Activated CD8-positive, alpha-beta memory T cell treated with anti-CD3 and anti-CD28 coated beads for 36 hours (primary cell): Measurements from ENCODE around the gene DNER. TPM values are rescaled to one million over a fixed set of nuclear protein-coding genes. Genes with fewer than 3 reads are reported as not detected.

Experiments used
- CTCF ChIA-PET: fragments of 350-600 bp; sonication (Branson Sonifier 250); formaldehyde crosslinking; loops from one replicate; lab custom pipeline; 2021; ENCODE audit warnings: antibody characterized with exemption; lab: Charles Lee
- POLR2A ChIA-PET: fragments of 350-600 bp; sonication (Branson Sonifier 250); formaldehyde crosslinking; loops from one replicate; lab custom pipeline; 2021; ENCODE audit warnings: antibody characterized with exemption; lab: Charles Lee
- total RNA-seq, 2 experiments: library from RNA; stranded (reverse); gene quantifications; one replicate each; pipeline ENCODE4 v1.2.3, GENCODE V29; 2021

DNER gene
- total RNA-seq, 2 experiments from 2014 or later: not detected

DNA sequence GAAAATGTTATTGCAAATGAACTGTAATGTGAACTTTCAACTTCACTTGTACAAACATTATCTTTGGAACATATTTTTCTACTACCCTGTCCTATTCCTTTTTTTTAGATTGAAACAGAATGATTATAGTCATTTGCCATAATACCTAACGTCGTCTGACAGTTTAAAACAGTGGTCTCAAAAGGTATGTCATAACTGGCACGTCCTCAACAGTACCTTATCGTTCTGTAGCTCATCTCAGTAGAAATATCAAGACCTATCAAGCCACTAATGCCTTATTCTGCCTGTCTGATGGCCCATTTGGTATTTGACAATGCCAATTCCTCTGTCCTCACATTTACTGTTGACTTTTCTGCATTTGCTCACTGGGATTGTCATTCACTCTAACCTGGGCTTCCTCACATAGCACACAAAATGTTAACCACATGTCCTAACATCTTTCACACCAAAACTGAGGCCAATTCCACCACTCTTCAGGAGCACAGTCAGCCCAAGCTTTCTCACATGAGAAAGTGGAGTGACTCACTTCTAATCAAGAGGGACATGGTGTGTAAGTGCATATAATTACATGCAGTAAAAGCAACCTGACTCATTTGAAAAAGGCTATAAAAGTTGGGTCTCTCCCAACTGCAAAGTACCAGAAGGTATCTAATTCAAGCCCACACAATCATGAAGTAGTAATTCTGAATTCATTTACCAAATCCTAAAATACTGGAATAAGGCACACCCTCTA, 34.8 kb downstream of the DNER start:
- POLR2A ChIA-PET: no interaction called here

DNA sequence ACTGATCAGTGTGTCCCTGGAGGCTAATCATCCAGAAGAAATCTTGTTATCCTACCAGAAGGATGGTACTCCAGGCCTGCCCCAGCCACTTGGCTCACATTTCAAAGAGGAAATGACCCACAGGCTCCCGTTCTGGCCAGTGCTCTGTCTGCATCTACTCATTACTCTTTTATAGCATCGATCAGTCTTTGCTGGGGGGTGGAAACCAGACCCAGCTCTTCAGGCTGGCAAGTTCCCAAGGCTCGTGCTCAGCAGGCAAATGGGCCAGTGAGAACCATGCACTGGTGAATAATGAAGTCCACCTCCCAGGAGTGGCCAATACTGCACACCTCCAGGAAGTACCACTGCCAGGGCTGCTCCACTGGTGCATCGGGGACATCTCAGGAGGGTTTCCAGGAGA, 38.8 kb downstream of the DNER start:
- POLR2A ChIA-PET: no interaction called here
- CTCF ChIA-PET: no interaction called here

More for the DNA sequence above, 34.8 kb downstream of the DNER start:
- CTCF ChIA-PET: no interaction called here

DNA sequence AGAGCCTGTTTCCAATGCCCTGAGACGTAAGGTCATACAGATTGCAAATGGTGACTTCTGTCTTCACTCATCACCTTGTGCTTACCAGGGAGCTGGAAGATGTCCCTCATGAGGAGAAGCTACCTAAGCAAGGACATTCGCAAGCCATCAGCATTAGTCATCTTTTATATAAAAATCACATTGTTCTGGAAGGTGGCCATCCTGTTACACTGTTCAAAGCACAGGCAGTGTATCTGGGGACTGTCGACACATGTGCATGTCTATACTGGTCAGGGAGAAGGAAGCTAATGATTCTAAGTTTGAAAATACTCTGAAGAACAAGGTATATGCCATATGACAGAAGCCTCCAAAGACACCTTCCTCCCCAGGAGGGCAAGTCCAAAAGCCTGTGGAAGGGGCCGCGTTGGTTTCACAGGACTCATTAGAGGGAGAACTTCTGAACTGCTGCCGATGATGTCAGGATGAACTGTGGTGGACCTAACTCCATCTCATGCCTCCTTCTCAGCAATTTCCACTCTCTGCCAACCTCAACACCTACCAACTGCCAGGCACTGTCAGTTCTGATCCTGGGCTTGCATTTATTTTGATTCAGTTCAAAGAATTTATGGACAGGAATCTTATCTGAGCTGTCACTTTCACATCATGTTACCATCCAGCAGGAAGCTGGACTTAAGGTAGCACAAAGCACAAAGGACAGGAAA, 39.4 kb downstream of the DNER start:
- ChIA-PET POLR2A (no interaction called here), CTCF (no interaction called here)

DNA sequence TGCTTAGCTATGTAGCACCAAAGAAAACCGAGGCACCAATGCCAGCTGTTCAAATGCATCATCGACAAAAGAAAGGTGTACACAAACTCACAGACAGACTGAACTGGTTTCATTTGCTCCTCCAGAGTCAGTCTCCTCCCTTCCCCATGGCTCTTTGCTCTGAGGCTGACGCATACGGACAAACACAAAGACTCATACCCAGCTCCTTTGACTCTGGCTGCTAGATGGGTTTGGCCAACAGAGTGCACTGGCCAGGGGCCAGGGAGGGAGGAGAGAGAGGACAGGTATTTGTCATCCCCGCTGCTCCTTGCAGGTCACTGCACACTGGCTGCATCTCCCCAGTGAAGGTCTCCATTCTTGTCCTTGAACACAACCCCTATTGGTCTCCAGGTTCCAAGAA, 40.7 kb downstream of the DNER start:
- ChIA-PET POLR2A (no interaction called here), CTCF (no interaction called here)

DNA sequence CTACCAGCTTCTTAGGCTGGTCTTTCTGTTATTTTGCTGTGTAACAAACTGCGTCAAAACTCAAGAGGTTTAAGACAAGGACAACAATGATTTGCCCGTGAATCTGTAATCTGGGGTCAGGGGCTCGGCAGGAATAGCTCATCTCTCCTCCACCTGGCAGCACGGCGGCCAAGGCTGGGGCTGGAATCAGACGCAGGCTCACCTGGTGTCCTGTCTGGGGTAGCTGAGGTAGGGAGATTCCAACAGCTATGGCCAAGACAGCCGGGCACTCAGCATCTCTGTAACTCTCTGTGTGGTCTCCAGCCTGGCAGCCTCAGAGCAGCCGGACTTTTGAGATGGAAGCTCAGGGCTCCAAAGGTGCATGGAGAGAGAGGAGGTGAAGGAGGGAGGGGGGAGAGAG, 42.3 kb downstream of the DNER start:
- CTCF ChIA-PET: no interaction called here
- POLR2A ChIA-PET: no interaction called here

DNA sequence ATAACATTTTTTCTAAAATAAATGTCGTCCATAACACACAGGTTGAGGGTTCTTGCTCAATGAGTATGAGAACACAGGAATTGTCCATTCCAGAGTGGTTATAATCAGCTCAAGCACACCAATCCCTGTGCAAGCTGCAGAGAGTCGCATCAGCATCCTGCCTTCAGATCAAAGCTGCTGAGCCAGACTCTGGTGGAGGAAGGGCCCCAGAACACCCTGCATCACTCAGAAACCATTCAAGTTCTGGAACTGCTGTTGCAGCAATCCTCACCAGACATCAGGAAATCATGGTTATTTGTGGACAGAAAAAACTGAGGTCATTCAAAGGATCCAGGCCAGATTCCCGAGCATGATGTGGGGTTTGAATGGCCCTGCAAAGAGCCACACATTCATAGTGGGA, 44.5 kb downstream of the DNER start:
- ChIA-PET POLR2A (no interaction called here), CTCF (no interaction called here)

DNA sequence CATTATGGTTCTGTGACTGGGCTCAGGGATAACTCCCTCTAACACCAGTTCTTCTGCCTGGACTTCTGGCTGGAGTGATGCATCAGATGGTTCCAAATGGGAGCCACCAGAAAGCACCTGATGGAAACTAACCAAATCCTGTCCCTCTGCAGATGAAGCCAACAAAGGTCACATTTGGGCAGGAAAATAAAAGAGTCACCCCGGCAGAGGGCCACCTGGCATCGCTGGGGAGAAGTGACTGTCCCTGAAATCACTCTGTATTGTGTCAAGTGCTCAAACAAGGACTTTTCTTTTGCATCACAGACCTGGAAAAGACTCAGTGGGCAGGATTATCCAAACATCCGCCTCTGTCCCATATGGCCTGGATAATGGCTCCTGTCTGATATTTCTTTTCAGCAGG, 47.5 kb downstream of the DNER start:
- ChIA-PET CTCF (no interaction called here), POLR2A (no interaction called here)

DNA sequence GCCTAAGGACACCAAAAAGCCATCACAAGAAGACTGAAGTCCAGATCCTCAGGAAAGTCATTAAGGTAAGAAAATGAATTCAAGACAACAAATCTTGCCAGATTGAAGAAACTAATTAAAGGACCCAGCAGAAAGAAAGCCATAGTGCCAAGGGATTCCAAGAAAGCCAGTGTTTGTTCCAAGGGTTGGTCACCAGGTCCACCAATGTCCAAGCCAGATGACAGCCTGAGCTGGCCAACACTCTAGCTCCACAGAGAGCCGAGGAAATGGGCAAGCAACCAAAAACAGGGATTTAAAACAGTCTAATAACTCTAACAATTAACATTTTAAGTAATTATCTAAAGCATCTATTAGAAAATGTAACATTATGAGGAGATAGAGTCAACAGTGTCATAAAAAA, 49.2 kb downstream of the DNER start:
- POLR2A ChIA-PET: no interaction called here
- CTCF ChIA-PET: no interaction called here

DNA sequence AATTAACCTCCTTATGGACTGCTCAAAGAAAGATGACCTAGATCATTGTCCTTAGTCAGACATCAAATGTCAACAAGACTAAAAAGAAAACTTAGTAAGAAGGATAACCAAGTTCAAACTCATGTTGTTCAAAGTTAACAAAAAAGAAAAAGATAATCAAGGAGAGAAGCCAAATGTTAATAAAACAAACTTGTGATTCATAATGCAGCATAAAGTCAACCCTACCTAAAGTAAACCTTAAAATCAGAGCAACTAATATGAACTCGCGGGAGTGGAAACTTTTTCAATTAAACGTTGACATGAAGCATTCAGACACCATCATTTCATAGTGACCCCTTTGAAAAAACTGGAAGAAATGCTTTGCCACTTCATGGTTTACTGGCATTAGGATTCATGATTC, 52.9 kb downstream of the DNER start:
- ChIA-PET CTCF (no interaction called here), POLR2A (no interaction called here)

DNA sequence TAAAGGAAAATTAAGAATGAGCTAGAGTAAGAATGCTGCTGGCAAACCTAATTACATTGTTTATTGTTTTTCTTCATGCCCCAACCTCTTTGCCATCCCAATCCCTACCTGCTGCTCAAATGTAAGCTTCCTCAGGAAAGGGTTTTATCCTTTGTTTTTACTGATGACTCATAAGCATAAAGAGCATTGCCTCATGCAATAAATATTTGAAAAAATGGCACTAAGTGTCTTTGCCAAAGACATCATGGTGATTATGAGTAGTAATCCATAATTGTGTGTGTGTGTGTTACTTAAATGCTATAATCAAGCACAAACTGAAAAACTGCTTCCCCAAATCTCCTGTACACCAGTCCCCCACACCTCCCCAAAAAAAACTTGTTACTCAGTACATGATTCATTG, 53.4 kb downstream of the DNER start:
- POLR2A ChIA-PET: no interaction called here
- CTCF ChIA-PET: no interaction called here

DNA sequence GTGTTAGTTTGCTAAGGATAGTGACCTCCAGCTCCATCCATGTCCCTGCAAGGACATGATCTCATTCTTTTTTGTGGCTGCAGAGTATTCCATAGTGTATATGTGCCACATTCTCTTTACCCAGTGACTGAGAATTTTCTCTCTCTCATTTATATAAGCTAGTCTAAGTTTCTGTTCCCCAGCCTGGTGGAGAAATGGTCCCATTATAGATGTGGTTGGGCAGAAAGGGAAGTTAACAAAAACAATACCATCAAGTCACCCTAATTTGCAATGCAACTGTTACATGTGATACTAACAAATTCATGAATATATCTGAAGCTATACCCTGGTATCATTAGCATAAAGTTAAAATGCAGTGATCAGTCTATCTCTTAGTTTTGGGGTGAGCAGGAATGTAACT, 54.0 kb downstream of the DNER start:
- CTCF ChIA-PET: no interaction called here
- POLR2A ChIA-PET: no interaction called here

DNA sequence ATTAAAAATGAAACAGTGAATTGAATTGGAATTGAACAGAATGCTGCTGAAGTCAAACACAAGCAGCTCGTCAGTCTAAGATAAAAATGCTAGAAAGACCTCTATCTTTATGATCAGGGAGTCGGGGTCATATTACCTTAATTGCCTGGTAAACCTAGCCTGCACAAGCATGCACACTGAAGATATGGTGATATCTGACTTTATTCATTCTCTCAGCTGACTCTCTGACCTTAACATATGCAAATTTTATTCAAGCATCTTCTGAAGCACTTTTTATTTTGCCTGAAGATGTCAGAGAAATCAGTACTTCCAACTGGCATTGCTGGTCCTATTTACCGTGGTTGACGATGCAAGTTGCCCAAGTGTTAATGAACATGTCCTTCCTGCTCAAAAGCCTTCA, 56.4 kb downstream of the DNER start:
- ChIA-PET CTCF (no interaction called here), POLR2A (no interaction called here)

DNA sequence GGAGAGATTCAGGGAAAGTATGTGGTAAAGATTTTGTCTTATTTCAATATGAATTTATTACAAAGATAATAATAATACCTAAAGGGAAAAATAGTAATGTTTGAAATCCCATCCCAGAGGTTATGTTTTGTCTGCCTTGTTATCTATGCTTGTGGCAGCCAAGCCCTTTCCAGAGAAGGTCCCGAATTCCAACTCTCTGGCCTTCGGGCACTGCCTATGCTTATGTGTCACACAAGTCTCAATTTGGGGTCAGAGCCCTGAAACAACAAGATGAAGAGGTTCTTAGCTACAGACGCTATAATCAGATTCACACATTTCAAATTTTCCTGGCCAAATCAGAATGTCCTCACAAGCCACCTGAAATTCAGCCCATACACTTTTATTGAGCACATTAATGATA, 59.9 kb downstream of the DNER start:
- POLR2A ChIA-PET: no interaction called here
- CTCF ChIA-PET: no interaction called here

DNA sequence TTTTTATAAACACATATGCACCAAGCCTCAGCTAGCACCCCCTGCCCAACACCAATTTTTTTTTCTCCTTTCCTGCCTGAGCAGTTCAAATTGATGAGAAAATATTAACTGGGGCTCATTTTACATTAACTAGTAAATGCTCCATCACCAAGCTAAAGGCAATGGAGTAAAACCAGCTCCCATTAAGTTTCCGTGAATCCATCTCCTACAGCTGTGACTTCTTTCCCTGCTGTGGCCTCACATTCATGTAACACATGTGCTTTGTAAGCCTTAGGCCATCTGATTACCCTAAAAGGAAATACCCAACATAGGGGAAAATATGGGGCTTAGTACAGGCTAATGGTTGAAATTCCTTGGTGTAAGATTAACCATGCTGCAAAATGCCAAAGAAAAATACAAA, 60.8 kb downstream of the DNER start:
- ChIA-PET POLR2A (no interaction called here), CTCF (no interaction called here)

DNA sequence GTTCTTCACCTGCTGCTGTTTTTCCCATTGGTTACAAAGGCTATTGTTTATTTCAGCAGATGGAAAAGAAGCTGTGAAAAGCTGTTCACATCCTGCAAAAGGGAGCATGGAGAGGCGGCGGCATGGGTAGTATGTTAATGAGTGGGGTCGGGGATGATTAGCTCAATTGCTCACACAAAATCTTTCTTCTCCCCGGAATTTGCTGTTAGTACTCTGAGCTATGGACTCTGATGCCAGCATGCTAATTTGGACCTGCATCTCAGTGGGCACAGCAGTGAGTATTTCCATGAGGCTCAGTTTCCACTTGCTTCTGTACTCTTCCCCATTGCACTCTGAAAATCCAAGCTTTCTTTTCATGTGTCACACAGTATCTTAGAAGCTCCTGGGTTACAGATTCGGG, 61.6 kb downstream of the DNER start:
- POLR2A ChIA-PET: no interaction called here

DNA sequence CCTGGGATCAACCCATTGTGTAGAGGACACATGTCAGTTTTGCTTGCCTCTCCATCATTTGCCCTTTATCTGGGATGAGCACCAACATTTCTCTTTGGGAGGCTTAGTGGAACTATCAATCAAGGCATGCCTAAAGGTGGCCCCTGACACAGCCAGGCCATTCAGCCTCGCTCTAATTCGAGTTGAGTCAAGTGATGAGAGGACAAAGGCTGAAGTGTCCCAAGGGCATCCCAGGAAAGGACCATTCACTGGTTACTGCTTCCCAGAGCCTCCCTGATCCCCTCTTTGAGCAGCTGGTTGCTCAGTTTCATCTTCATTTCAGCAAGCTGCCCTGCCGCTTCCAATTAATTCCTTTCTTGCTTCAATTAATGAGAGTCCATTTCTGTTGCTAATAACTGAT, 63.5 kb downstream of the DNER start:
- CTCF ChIA-PET: no interaction called here
- POLR2A ChIA-PET: no interaction called here

More for the DNA sequence above, 61.6 kb downstream of the DNER start:
- CTCF ChIA-PET: interaction anchor here (0.5 kb wide), 1 partner anchor 311 kb away, joined by 3 read pairs; no protein-coding TSS in a partner anchor

DNA sequence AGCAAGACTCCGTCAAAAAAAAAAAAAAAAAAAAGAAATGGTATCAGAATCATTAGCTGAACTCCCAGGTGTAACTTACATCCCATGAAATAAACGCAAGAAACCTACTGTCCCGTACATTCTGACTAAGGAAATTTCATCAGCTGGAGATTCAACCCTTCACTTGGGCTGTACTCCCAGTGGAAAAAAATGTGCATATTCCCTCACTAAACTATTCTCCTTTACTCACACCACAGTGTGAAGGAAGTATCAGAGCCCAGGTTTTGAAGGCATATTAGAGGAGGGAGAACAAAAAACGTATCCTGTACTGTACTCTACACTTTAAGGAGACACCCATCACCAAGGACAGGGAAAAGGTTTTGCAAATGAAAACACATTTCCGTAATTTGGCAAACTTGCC, 64.3 kb downstream of the DNER start:
- POLR2A ChIA-PET: no interaction called here
- CTCF ChIA-PET: no interaction called here

DNA sequence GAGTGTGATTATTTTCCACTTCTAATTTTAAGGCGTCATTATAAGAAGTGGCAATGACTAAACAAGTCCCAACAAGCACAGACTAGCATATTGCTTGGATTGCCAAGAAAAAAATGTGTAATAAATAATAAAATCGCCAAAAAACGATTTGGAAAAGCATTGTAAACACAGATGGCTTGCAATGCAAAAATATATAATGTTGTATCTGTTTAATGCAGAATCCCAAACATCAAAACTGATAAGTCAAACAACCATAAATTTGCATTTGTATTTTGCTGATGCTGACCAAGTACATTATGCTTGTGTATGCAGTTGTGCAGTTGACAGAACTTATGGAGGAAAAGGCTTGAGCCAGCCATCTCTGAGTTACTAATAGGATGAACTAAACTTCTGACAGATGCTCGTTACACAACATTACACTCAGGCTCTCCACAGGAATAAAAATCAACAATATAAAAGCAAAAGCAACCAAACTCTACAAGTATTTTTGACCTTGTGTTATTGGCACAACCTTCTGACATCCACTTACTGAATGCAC, 68.1 kb downstream of the DNER start:
- POLR2A ChIA-PET: no interaction called here
- CTCF ChIA-PET: no interaction called here

DNA sequence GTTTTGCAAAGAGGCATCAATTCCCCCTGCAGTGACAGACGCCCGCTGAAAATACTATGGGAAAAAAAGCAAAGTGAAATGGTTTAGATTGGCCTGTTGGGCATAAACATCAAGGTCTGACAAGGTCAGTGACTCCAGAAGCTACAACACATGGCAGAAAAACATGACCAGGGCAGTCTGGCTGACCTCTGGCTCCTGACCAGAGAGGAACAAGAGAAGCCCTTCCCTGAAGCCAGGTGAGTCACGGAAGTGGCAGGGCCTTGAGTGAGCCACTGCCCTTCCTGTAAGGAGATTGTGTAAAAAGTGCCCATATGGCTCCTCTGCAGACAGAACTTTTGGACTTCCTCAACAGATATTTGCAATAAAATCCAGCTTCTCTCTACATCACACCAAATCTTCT, 72.0 kb downstream of the DNER start:
- ChIA-PET POLR2A (no interaction called here), CTCF (no interaction called here)

DNA sequence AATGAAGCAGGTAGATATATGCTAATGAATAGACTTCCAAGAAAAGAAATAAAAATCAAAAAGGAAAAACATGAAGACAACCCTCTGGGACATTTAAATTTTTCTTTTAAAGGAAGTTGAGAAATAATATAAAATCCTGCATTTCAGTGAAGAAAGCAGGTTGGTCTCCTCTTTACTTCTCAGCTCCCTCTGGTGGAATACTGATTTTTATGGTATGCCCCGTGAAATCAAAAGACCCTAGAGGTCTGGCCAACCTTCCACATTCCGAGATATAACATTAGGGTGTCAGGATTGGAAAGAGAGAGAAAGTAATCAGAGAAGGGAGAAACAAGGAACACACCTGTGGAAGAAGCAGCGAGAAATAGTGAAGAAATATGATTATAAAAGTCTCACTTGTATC, 72.7 kb downstream of the DNER start:
- CTCF ChIA-PET: no interaction called here
- POLR2A ChIA-PET: no interaction called here

DNA sequence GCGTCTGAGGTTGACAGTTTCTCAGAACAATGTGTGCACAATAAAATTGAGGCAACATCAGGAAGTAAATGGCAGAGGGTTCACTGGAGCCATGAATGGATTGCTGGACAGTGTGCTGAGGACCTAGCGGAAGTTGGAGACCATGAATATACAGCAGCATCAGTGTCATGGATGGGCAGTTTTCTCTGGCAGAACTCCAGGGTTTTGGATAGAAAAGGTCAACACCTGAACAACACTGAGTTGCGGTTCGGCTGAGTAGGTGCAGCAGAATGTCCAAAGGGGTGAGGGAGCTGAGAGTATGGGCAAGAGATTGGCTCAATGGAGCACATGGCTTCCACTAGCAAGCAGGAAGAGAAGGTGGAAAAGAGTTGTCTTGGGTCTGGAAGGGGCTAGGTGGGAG, 73.7 kb downstream of the DNER start:
- CTCF ChIA-PET: no interaction called here
- POLR2A ChIA-PET: no interaction called here
